Esophagus mucosa (tissue), 1 donor: Measurements from ENCODE around the gene CXXC5. TPM values are rescaled to one million over a fixed set of nuclear protein-coding genes. Genes with fewer than 3 reads are reported as not detected.
A peak's percentile ranks its signal among the peaks of the same experiment; 100 is the strongest.

Source experiments
- ATAC-seq: fragments of 200-7000 bp; cut with Tn5 transposase; one replicate; pipeline ENCODE4 v1.9.1; 2020
- total RNA-seq: library from RNA; stranded (reverse); gene quantifications from one replicate; pipeline ENCODE4 v1.2.4, GENCODE V29; 2023
- donor health status: DM: yes; HTN: yes; CAD: no.

CXXC5 gene
- total RNA-seq, 1 donor from 2014 or later, result 22.6 TPM

DNA sequence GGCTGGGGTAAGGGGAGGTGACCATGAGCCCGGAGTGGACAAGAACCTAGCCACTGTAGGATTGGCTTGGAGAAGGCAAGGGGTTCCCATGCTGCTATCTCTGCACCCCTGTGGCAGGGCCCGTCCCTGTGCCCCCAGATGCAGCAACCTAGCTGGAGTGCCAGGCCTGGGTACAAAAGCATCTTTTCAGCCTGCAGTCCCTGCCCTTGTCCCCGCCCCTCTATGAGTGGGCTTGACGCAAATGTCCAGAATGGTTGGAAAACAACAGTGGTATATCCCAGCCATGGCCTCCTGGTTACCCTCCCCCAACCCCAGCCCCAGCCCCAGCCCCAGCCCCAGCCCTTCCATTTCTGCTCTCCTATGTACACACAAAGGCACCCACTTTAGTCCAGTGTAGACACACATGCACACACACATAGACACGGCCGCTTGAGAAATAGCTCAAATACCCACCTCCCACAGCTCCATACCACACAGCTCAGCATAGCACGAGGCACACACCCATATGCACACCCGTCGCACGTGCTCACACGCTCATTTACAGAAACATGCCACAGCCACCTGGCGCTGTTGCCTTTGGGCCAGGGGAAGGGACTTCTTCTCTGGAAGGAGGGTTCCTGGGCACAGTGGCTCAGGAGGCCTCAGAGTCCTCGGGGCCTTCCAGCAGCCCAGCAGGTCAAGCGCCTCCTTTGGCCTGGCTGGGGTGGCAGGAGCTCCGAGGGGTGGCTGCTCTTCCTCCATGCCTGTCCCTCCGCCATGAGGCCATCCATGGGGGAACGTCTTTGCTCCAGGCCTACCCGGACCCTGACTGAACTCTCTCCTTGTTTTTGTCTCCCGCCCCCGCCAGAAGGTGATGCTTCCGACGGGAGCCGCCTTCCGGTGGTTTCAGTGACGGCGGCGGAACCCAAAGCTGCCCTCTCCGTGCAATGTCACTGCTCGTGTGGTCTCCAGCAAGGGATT, 34.1 kb downstream of the CXXC5 start:
- no peak for ATAC-seq

GRCh38 chr5:139683295-139684271, 35.4 kb downstream of the CXXC5 start:
- no peak for ATAC-seq

- ATAC-seq, result no peak
Measured at GRCh38 chr5:139684350-139684880, 36.3 kb downstream of the CXXC5 start.

DNA sequence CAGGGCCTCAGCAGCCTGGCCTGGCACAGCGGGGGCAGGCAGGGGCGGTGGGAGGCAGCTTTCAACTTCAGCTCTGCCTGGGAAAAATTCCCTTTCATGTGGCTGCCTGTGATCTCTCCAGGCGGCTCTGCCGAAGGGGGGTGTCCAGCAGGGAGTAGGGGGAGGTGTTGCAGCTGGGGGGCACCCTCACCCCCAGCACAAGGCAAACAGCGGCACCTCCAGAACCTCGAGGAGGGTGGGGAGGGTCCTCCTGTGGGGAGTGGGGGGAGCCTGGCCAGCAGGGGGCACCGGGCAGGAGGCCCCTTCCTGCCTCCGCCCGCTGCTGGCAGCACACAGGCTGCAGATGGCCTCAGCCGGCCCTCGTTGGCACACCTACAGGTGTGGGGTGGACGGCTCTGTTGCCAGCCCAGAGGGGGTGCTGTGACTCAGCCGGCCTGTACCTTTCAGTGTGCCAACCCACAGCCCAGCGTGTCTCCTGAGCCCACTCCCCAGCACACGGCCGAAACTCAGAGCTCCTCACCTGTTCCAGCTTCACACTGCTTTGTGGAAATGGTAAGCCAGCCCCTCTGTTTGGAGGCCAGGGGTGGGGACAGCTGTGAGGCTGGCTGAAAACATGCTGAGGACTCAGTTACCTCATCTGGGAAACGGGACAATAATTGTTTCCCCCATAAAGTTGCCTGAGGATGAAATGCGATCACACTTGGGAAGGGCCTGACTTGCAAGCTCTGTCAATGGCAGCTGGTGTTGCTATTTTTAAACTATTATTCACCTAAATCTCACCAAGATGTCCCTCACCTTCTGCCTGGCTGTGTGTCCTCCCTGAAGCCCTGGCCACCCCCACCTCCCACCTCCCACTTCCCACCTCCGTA, 37.0 kb downstream of the CXXC5 start:
- no peak for ATAC-seq

GRCh38 chr5:139685886-139686285, 37.7 kb downstream of the CXXC5 start:
- ATAC-seq, result no peak

- no peak for ATAC-seq
Measured at GRCh38 chr5:139686356-139686705, 38.2 kb downstream of the CXXC5 start.

DNA sequence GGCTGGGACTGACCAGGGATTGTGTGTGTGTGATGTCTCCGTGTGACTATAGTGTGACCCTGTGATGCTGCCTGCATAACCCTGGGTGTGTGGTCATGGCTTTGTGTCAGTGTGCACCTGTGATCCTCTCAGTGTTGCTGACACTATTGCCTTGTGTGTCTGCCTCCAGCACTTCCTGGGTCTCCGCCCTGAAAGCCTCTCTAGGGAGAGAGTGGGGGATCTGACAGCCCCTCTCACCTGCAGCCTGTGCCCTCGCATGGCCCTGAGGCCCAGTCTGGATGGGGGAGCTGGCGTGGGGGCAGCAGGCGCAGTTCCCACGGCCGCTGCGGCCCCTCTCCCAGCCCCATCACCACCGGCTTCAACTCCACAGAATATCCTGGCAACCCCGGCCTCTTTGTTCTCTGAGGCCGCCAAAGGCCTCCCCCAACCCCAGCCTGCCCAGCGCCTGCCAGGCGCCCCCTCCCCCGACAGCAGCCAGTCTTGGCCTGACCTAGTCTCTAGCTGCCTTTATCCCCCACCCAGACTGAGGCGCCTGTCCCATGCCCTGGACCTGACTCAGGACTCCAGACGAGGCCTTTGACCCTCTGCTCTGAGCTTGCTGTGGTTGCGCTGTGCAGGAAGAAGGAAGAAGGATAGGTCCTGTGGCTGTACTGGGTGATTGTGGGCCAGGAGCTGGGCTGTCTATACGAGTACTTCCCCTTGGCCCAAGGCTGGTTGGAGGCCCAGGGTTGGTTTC, 38.7 kb downstream of the CXXC5 start:
- ATAC-seq, result no peak

DNA sequence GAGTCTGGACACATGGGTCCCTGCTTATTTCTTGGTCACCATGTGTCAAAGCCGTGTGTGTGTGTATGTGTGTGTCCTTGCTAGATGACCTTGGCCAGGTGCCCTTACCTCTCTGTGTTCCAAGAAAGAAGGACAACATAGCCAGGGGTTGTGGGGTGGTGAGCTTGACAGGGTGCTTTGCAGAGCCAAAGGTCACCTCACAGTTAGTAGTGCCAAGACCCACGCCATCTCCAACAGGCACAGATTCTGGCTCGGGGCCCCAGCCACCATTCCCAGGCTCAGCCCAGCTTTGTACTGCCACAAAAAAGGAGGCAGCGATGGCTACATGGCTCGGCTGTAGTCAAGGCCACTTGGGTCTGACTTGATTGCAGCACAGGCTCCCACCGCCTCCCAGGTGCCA, 39.5 kb downstream of the CXXC5 start:
- ATAC-seq, result no peak

- ATAC-seq, result no peak
Measured at GRCh38 chr5:139688088-139688702, 40.0 kb downstream of the CXXC5 start.

- no peak for ATAC-seq
Measured at GRCh38 chr5:139688751-139689372, 40.7 kb downstream of the CXXC5 start.

GRCh38 chr5:139689631-139690063, 41.5 kb downstream of the CXXC5 start:
- peak; percentile 63 for ATAC-seq

- ATAC-seq, result peak; percentile 21
Measured at GRCh38 chr5:139690064-139690802, 42.1 kb downstream of the CXXC5 start.

DNA sequence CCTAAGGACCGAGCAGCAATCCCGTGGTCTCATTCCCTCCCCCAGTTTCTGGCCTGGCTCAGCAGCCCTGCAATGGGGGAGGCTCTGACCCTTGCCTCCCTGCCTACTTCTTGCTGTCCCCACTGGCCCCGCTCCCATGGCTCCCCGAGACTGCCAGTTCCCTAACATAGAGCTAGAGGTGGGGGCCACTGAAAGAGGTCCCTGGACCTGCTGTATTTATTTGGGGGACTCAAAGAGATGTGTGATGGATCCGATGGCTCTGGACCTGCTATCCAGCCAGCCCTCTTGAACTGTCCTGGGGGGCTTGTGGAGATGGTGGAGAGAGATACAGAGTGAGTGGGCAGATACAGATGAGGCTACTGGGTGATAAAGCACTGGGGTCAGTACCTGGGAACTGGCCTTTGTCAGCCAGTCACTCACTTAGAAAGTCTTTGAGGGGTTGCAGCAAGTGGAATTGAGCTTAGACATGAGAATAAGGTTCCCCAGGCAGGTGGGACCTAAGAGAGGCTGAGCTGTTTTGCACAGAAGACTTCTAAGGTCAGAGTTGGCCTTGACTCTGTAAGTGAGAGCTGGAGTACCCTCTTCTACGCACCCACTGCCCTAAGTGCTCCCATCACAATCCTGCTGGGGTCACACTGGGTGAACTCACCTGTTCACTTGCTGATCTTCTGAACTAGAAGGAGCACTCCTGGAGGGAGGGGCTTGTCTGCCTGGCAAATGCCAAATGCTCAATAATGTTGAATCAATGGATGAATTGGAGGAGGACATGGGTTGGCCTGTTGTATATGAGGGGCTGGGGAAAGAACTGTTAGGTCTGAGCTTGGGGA, 42.9 kb downstream of the CXXC5 start:
- ATAC-seq, result no peak

- no peak for ATAC-seq
Measured at GRCh38 chr5:139692148-139692547, 44.0 kb downstream of the CXXC5 start.

- ATAC-seq, result no peak
Measured at GRCh38 chr5:139692679-139693308, 44.6 kb downstream of the CXXC5 start.

- no peak for ATAC-seq
Measured at GRCh38 chr5:139693676-139694364, 45.7 kb downstream of the CXXC5 start.

GRCh38 chr5:139694556-139695177, 46.5 kb downstream of the CXXC5 start:
- no peak for ATAC-seq
